ENCODE data around the gene RAB1A.

DNA sequence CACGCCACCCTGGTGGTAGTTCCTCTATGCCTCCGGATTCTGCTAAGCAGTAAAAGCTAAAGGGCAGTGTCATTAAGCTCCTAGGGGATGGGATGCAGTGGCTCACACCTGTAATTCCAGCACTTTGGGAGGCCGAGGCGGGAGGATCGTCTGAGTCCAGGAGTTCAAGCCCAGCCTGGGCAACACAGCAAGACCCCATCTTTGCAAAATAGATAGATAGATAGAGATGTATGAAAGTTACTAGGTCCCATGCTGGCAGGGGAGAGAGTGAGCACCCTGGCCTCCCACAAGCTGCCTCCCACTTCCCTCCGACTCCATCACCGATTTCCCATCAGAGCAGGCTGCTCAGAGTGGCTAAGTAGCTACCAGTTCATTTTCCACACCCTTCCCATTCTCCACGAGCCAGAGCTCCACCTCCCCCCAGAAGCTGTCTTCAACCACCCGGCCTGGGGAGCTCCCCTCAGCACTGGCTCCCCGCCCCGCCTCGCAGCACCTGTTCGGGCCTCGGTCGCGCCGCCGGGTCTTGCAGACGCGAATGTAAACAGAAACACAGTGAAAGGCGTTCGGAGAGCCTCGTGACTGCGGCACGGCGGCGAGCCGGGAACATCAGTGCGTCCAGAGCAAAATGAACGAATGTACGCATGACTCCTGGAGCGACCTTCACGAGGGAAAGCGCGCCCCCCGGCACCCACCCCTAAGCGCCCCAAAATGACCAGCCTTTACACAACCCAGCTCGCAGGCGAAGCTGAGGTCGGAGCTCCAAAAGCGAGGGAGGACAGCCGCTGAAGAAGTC, 74.3 kb downstream of the RAB1A start:
- TF ChIP-seq EP300 (IDR thresholded peaks at IDR 0.05), result no peak
- TF ChIP-seq, protein P1, sequence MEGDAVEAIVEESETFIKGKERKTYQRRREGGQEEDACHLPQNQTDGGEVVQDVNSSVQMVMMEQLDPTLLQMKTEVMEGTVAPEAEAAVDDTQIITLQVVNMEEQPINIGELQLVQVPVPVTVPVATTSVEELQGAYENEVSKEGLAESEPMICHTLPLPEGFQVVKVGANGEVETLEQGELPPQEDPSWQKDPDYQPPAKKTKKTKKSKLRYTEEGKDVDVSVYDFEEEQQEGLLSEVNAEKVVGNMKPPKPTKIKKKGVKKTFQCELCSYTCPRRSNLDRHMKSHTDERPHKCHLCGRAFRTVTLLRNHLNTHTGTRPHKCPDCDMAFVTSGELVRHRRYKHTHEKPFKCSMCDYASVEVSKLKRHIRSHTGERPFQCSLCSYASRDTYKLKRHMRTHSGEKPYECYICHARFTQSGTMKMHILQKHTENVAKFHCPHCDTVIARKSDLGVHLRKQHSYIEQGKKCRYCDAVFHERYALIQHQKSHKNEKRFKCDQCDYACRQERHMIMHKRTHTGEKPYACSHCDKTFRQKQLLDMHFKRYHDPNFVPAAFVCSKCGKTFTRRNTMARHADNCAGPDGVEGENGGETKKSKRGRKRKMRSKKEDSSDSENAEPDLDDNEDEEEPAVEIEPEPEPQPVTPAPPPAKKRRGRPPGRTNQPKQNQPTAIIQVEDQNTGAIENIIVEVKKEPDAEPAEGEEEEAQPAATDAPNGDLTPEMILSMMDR (IDR thresholded peaks at IDR 0.05), result no peak

Measured in gastroesophageal sphincter (tissue), 3 donors.